H1 (cell line): ENCODE results near the gene MRRF. TPM values are rescaled to one million over a fixed set of nuclear protein-coding genes. Genes with fewer than 3 reads are reported as not detected.

Experiments
- CTCF ChIA-PET: fragments of 300-600 bp; sonication (Branson Sonifier 250); formaldehyde crosslinking; loops from one replicate; lab custom pipeline; 2021; ENCODE audit not compliant: partially characterized antibody; lab: Charles Lee
- POLR2A ChIA-PET: fragments of 300-600 bp; sonication (Branson Sonifier 250); formaldehyde crosslinking; loops from one replicate; lab custom pipeline; 2021; ENCODE audit warnings: inconsistent platforms; ENCODE audit not compliant: partially characterized antibody; lab: Charles Lee
- DNase-seq, 2 experiments: peaks; one replicate each; pipeline versions ENCODE4 v3.0.0 to v3.0.0-alpha.2; 2010 to 2022; ENCODE audit warnings: low spot score in 2 of 2, low read depth in 1 of 2, mixed read lengths in 1 of 2
- FAIRE-seq: peaks from 2 replicates; lab custom pipeline; 2011; peaks lifted over from hg19 to GRCh38; lab: Jason Lieb, UNC
- H2AFZ ChIP-seq: 2 replicates; pipeline ENCODE4 v1.8.1; 2012; ENCODE audit warnings: low read length, inconsistent platforms
- H2AK5ac ChIP-seq: 2 replicates; pipeline ENCODE4 v1.6.1; 2013; ENCODE audit warnings: low read depth, low read length
- H2BK120ac ChIP-seq: replicated peaks from 2 replicates; pipeline ENCODE3; 2013; ENCODE audit warnings: low read depth, low read length, inconsistent platforms
- H2BK12ac ChIP-seq: 2 replicates; pipeline ENCODE4 v1.6.1; 2013; ENCODE audit warnings: low read depth, low read length
- H2BK15ac ChIP-seq: 2 replicates; pipeline ENCODE4 v1.6.1; 2013; ENCODE audit warnings: low read length
- H2BK20ac ChIP-seq: 2 replicates; pipeline ENCODE4 v1.6.1; 2013; ENCODE audit warnings: low read length
- H2BK5ac ChIP-seq: 2 replicates; pipeline ENCODE4 v1.6.1; 2013; ENCODE audit warnings: low read depth, low read length
- H3K14ac ChIP-seq: 2 replicates; pipeline ENCODE4 v1.6.1; 2013; ENCODE audit warnings: inconsistent platforms; ENCODE audit not compliant: insufficient read length
- H3K18ac ChIP-seq: 2 replicates; pipeline ENCODE4 v1.6.1; 2013; ENCODE audit warnings: low read length; ENCODE audit errors: extremely low read depth
- H3K23ac ChIP-seq: 2 replicates; pipeline ENCODE4 v1.6.1; 2013; ENCODE audit warnings: inconsistent platforms; ENCODE audit not compliant: insufficient read length
- H3K23me2 ChIP-seq: 2 replicates; pipeline ENCODE4 v1.6.1; 2013; ENCODE audit warnings: low read depth, low read length
- H3K27ac ChIP-seq: 2 replicates; pipeline ENCODE4 v1.6.1; 2011; ENCODE audit warnings: low read depth, low read length, inconsistent platforms
- H3K27me3 ChIP-seq, 4 experiments: replicated peaks in 1 of 4; 1 replicate in 1 of 4; 2 replicates in 3 of 4; pipeline versions ENCODE4 v1.6.1 to v1.8.1; 2011 to 2013; ENCODE audit warnings: low read length in 3 of 4, mild to moderate bottlenecking in 3 of 4, inconsistent platforms in 2 of 4, mixed read lengths in 2 of 4, moderate library complexity in 1 of 4; ENCODE audit not compliant: control insufficient read depth in 3 of 4, insufficient read depth in 3 of 4; ENCODE audit errors: extremely low read depth in 1 of 4
- H3K36me3 ChIP-seq, 4 experiments: 2 replicates each; pipeline versions ENCODE4 v1.6.1 to v1.8.1; 2011 to 2013; ENCODE audit warnings: mild to moderate bottlenecking in 4 of 4, low read length in 3 of 4, moderate library complexity in 2 of 4, control low read depth in 1 of 4, inconsistent platforms in 1 of 4; ENCODE audit not compliant: insufficient read depth in 4 of 4, control insufficient read depth in 2 of 4
- H3K4ac ChIP-seq: replicated peaks from 2 replicates; pipeline ENCODE3; 2013; ENCODE audit warnings: low read length, low read depth, mixed read lengths, inconsistent platforms; ENCODE audit not compliant: insufficient read length
- H3K4me1 ChIP-seq, 4 experiments: replicated peaks in 1 of 4; 1 replicate in 1 of 4; 2 replicates in 3 of 4; pipeline versions ENCODE4 v1.6.1 to v1.8.1; 2011 to 2013; ENCODE audit warnings: low read length in 3 of 4, inconsistent platforms in 2 of 4, mixed read lengths in 1 of 4; ENCODE audit not compliant: insufficient read depth in 4 of 4, control insufficient read depth in 3 of 4
- H3K4me2 ChIP-seq, 2 experiments: 2 replicates each; pipeline versions ENCODE4 v1.6.1 to v1.8.1; 2011 to 2013; ENCODE audit warnings: low read depth in 2 of 2, low read length in 2 of 2, control low read depth in 1 of 2, inconsistent platforms in 1 of 2, mild to moderate bottlenecking in 1 of 2; ENCODE audit not compliant: insufficient read depth in 1 of 2
- H3K4me3 ChIP-seq, 4 experiments: fragments of 200-600, 300-600 bp in 1 of 4; sonication (generic), shearing (Covaris generic), sonication (Bioruptor Twin) in 1 of 4; 2 replicates each; pipeline versions ENCODE4 v1.5.1 to v1.8.1; 2011 to 2016; ENCODE audit warnings: low read length in 4 of 4, low read depth in 3 of 4, control low read depth in 2 of 4, inconsistent platforms in 2 of 4, mild to moderate bottlenecking in 2 of 4, mixed read lengths in 1 of 4, moderate library complexity in 1 of 4; ENCODE audit not compliant: insufficient read depth in 2 of 4; ENCODE audit errors: extremely low read depth in 1 of 4
- H3K56ac ChIP-seq: replicated peaks from 2 replicates; pipeline ENCODE3; 2013; ENCODE audit warnings: low read depth, mild to moderate bottlenecking, mixed read lengths, low read length, inconsistent platforms; ENCODE audit not compliant: insufficient read length
- H3K79me1 ChIP-seq: 2 replicates; pipeline ENCODE4 v1.6.1; 2013; ENCODE audit warnings: low read depth, low read length, control low read depth
- H3K79me2 ChIP-seq, 2 experiments: 2 replicates each; pipeline versions ENCODE4 v1.6.1 to v1.8.1; 2012 to 2013; ENCODE audit warnings: low read length in 2 of 2, mild to moderate bottlenecking in 2 of 2, inconsistent platforms in 1 of 2; ENCODE audit not compliant: insufficient read depth in 2 of 2, control insufficient read depth in 1 of 2
- H3K9ac ChIP-seq, 4 experiments: replicated peaks in 1 of 4; 1 replicate in 1 of 4; 2 replicates in 3 of 4; pipeline versions ENCODE4 v1.6.1 to v1.8.1; 2011 to 2013; ENCODE audit warnings: low read depth in 3 of 4, low read length in 3 of 4, control low read depth in 2 of 4, mild to moderate bottlenecking in 2 of 4, moderate library complexity in 2 of 4, inconsistent platforms in 1 of 4; ENCODE audit errors: extremely low read depth in 1 of 4
- H3K9me3 ChIP-seq, 2 experiments: 2 replicates each; pipeline versions ENCODE4 v1.6.1 to v1.8.1; 2012 to 2013; ENCODE audit warnings: mild to moderate bottlenecking in 2 of 2, moderate library complexity in 2 of 2, control low read depth in 1 of 2, inconsistent platforms in 1 of 2, low read depth in 1 of 2, low read length in 1 of 2, mixed read lengths in 1 of 2; ENCODE audit not compliant: insufficient read depth in 2 of 2
- H4K20me1 ChIP-seq, 2 experiments: replicated peaks in 1 of 2; 2 replicates each; pipeline versions ENCODE3 to v1.8.1; 2011 to 2013; ENCODE audit warnings: inconsistent platforms in 2 of 2, low read length in 2 of 2, mild to moderate bottlenecking in 1 of 2; ENCODE audit not compliant: insufficient read depth in 2 of 2, control insufficient read depth in 1 of 2
- H4K5ac ChIP-seq: 2 replicates; pipeline ENCODE4 v1.6.1; 2013; ENCODE audit warnings: low read length, low read depth, mixed read lengths, inconsistent platforms; ENCODE audit not compliant: insufficient read length
- H4K8ac ChIP-seq: 2 replicates; pipeline ENCODE4 v1.8.0; 2013; ENCODE audit warnings: mild to moderate bottlenecking, moderate library complexity, low read length, inconsistent platforms; ENCODE audit not compliant: insufficient read depth; ENCODE audit errors: extremely low read depth
- H4K91ac ChIP-seq: replicated peaks from 2 replicates; pipeline ENCODE3; 2013; ENCODE audit warnings: low read length, mixed read lengths, inconsistent platforms; ENCODE audit not compliant: insufficient read length
- BCL11A ChIP-seq, 2 experiments: IDR thresholded peaks; one replicate each; pipeline ENCODE4 v1.6.1; 2011; ENCODE audit warnings: low read depth in 2 of 2, low read length in 2 of 2, mild to moderate bottlenecking in 2 of 2
- EGR1 ChIP-seq: IDR thresholded peaks from 2 replicates; pipeline ENCODE4 v1.6.1; 2011; ENCODE audit warnings: low read depth, low read length, borderline replicate concordance
- HDAC6 ChIP-seq: IDR thresholded peaks from one replicate; pipeline ENCODE4 v1.7.1; 2012; ENCODE audit warnings: low read depth, mild to moderate bottlenecking, inconsistent platforms, low read length, moderate library complexity
- MAX ChIP-seq: IDR thresholded peaks from 2 replicates; pipeline ENCODE4 v1.6.1; 2012; ENCODE audit warnings: inconsistent platforms
- RAD21 ChIP-seq, 2 experiments: IDR thresholded peaks in 1 of 2; conservative IDR thresholded peaks in 1 of 2; 2 replicates each; pipeline ENCODE4 v1.6.1; 2011; ENCODE audit warnings: low read depth in 2 of 2, low read length in 2 of 2, improper control_type of control experiment in 1 of 2, inconsistent platforms in 1 of 2, mild to moderate bottlenecking in 1 of 2, moderate library complexity in 1 of 2
- TAF7 ChIP-seq: optimal IDR thresholded peaks from 2 replicates; pipeline ENCODE3; 2011; ENCODE audit warnings: low read depth, mild to moderate bottlenecking, inconsistent platforms, low read length, moderate library complexity, borderline replicate concordance
- WGBS, 2 experiments: shearing (Covaris generic) in 1 of 2; methylation state at CpG; one replicate each; pipeline versions ENCODE4 v1.1.6 to v1.1.7; 2013 to 2015; ENCODE audit warnings: low lambda C conversion rate in 2 of 2, mixed read lengths in 2 of 2, inconsistent platforms in 1 of 2, low coverage in 1 of 2, missing lambda C conversion rate in 1 of 2; ENCODE audit not compliant: insufficient replicate concordance in 2 of 2, insufficient coverage in 1 of 2, insufficient read length in 1 of 2; ENCODE audit errors: extremely low coverage in 1 of 2, missing lambda C conversion rate in 1 of 2; 5-methylcytosine and 5-hydroxymethylcytosine counted together
- polyA plus RNA-seq, 7 experiments: library from polyadenylated mRNA; depleted of rRNA in 3 of 7; stranded (reverse) in 5 of 7; unstranded in 2 of 7; fragments of >200 nt in 5 of 7; fragments of 200-250 nt in 2 of 7; gene quantifications; 1 replicate in 5 of 7; 2 replicates in 1 of 7; 4 replicates in 1 of 7; pipeline versions ENCODE4 v1.2.1 to v1.2.3, GENCODE V29; 2011 to 2013; ENCODE audit warnings: missing spikeins in 2 of 7, mixed read lengths in 2 of 7
- total RNA-seq: library from RNA; stranded (reverse); fragmentation: NEBNext Ultra II Directional; extraction: Animal tissue kit (Norgen Biotek cat#: 25700); gene quantifications from 2 replicates; pipeline ENCODE4 v1.2.1, GENCODE V29; 2021
- TF ChIP-seq, protein P1 (sequence below): IDR thresholded peaks from 2 replicates; pipeline ENCODE4 v1.6.1; 2012; ENCODE audit warnings: low read length, inconsistent platforms

MRRF gene
- total and polyA plus RNA-seq, 2 of the 8 experiments (the other 6 are each of a cell fraction or from before 2014, with no cell fraction given): 29.4 to 47.8 TPM

DNA sequence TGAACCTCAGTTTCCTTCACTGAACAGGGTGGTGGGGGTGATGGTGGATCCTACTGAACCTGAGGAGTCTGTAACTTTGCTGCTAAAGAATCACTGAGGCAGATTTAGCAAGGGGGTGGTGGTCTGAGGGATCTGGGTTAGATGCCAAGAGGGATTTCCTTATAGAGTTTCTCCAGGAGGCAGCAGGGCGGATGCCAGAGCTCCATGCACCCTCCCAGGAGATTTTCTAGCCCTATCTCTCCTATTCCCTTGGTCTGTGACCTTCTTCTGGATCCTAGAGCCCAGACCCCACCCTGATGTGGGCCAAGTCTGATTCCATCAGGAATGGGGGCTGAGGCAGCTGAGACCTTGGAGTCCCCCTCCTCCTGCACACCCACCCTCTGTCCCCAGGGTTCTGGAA, 112.1 kb downstream of the MRRF start:
- Histone ChIP-seq H3K79me2 (no peaks in the 10 kb centered on the region), H3K4ac (no peak overlapping the region), H3K23me2 (no peaks in the 10 kb centered on the region), H3K4me2 (no peak overlapping the region), H2BK5ac (no peak overlapping the region), H3K36me3 (no peaks in the 10 kb centered on the region), H2AFZ (no peak overlapping the region; the same call in 1 of the 2 replicates), H3K79me1 (no peaks in the 10 kb centered on the region), H2BK12ac (no peak overlapping the region), H4K5ac (no peak overlapping the region), H4K91ac (no peak overlapping the region), H2BK20ac (peak overlapping the region; percentile 1; the same call in 1 of the 2 replicates), H4K20me1 (no peaks in the 10 kb centered on the region), H2AK5ac (no peak overlapping the region), H4K8ac (no peak overlapping the region), H2BK15ac (peak overlapping the region; percentile 10; the same call in 1 of the 2 replicates), H3K56ac (no peak overlapping the region), H3K18ac (no peak overlapping the region), H3K27me3 (peaks cover 0 to 22% (median 15%) of the 10 kb centered on the region in 4 experiments; a peak in 6 of 7 replicates), H3K14ac (no peak overlapping the region), H3K4me3 (no peak overlapping the region), H3K23ac (no peak overlapping the region), H3K4me1 (peaks cover 13 to 23% (median 16%) of the 10 kb centered on the region in 4 experiments), H3K27ac (no peak overlapping the region), H3K9ac (no peak overlapping the region), H2BK120ac (no peak overlapping the region), H3K9me3 (0 out of 4 replicates have a peak, but pooled peaks cover 0 to 5% of the 10 kb centered on the region in 2 experiments)
- 100% methylated on average over 1 of the region's 1 CpG; no CpG with 5 or more reads in 1 of the 2 experiments for WGBS, 2 experiments
- FAIRE-seq (no peak), DNase-seq (no peak)
- ChIA-PET POLR2A (no interaction called here), CTCF (interaction anchor here (1.1 to 4.9 kb wide), 7 partner anchors 13 to 434 kb away, joined by 3 to 43 read pairs (median 7); no protein-coding TSS in a partner anchor)
- TF ChIP-seq TAF7: no peak
- TF ChIP-seq HDAC6: no peak
- no peak for TF ChIP-seq BCL11A (IDR thresholded peaks at IDR 0.05; ENCODE audit: low read depth in 2 of 2, low read length in 2 of 2)
- TF ChIP-seq EGR1: no peak
- TF ChIP-seq, protein P1, sequence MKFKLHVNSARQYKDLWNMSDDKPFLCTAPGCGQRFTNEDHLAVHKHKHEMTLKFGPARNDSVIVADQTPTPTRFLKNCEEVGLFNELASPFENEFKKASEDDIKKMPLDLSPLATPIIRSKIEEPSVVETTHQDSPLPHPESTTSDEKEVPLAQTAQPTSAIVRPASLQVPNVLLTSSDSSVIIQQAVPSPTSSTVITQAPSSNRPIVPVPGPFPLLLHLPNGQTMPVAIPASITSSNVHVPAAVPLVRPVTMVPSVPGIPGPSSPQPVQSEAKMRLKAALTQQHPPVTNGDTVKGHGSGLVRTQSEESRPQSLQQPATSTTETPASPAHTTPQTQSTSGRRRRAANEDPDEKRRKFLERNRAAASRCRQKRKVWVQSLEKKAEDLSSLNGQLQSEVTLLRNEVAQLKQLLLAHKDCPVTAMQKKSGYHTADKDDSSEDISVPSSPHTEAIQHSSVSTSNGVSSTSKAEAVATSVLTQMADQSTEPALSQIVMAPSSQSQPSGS: no peak
- no peak for TF ChIP-seq MAX
- TF ChIP-seq RAD21 (IDR thresholded peaks at IDR 0.05 in 1 of 2, conservative IDR thresholded peaks at IDR 0.05 in 1 of 2; ENCODE audit: low read depth in 2 of 2, low read length in 2 of 2): no peak
